HEK293 (cell line): ENCODE data around the gene USP6NL.

Source experiments
- CTCF ChIA-PET: fragments of 350-600 bp; formaldehyde crosslinking; extraction: SDS; loops from one replicate; lab custom pipeline; 2021; ENCODE audit warnings: antibody characterized with exemption; lab: Yijun Ruan, JAX
- POLR2A ChIA-PET: fragments of 300-600 bp; formaldehyde crosslinking; extraction: SDS; loops from one replicate; lab custom pipeline; 2020; ENCODE audit warnings: antibody characterized with exemption, inconsistent platforms; lab: Yijun Ruan, JAX
- H3K27ac ChIP-seq: fragments of 200-500 bp; sonication (Bioruptor generic); 2 replicates; pipeline ENCODE4 v1.5.1; 2014; ENCODE audit warnings: low read depth, low read length, control low read depth, inconsistent platforms; ENCODE audit errors: extremely low read depth
- H3K36me3 ChIP-seq, 2 experiments: fragments of 200-500 bp in 1 of 2; sonication (Bioruptor generic) in 1 of 2; 1 replicate in 1 of 2; 2 replicates in 1 of 2; pipeline ENCODE4 v1.5.1; 2014 to 2017; ENCODE audit warnings: inconsistent platforms in 2 of 2, low read length in 2 of 2; ENCODE audit not compliant: control insufficient read depth in 2 of 2, insufficient read depth in 1 of 2
- H3K4me1 ChIP-seq: fragments of 200-500 bp; sonication (Bioruptor generic); 2 replicates; pipeline ENCODE4 v1.5.1; 2014; ENCODE audit warnings: mild to moderate bottlenecking, low read length, inconsistent platforms; ENCODE audit not compliant: control insufficient read depth, insufficient read depth
- H3K4me3 ChIP-seq: 2 replicates; pipeline ENCODE4 v1.5.1; 2011; ENCODE audit warnings: low read depth, mild to moderate bottlenecking, control low read depth, low read length, moderate library complexity
- H3K9me3 ChIP-seq: fragments of 200-500 bp; sonication (Bioruptor generic); 2 replicates; pipeline ENCODE4 v1.5.1; 2014; ENCODE audit warnings: low read depth, low read length, inconsistent platforms; ENCODE audit not compliant: control insufficient read depth, insufficient read depth
- GLI4 ChIP-seq: fragments of 450-650 bp; formaldehyde crosslinking; IDR thresholded peaks from 2 replicates; pipeline ENCODE4 v1.5.1; 2016; ENCODE audit warnings: missing biosample characterization, missing genetic modification characterization
- KLF10 ChIP-seq: fragments of 450-650 bp; IDR thresholded peaks from 2 replicates; pipeline ENCODE4 v1.5.1; 2018; ENCODE audit warnings: missing biosample characterization, mild to moderate bottlenecking, missing genetic modification characterization
- MYNN ChIP-seq: fragments of 450-650 bp; formaldehyde crosslinking; IDR thresholded peaks from 2 replicates; pipeline ENCODE4 v1.5.1; 2016; ENCODE audit warnings: missing biosample characterization, missing genetic modification characterization, borderline replicate concordance
- RBAK ChIP-seq: fragments of 450-650 bp; formaldehyde crosslinking; IDR thresholded peaks from 2 replicates; pipeline ENCODE4 v1.5.1; 2016; ENCODE audit warnings: missing biosample characterization, missing genetic modification characterization
- SALL2 ChIP-seq: fragments of 450-650 bp; formaldehyde crosslinking; IDR thresholded peaks from 2 replicates; pipeline ENCODE4 v1.5.0; 2017; ENCODE audit warnings: missing biosample characterization, mild to moderate bottlenecking, missing genetic modification characterization, borderline replicate concordance
- SCRT1 ChIP-seq: fragments of 450-650 bp; formaldehyde crosslinking; IDR thresholded peaks from 2 replicates; pipeline ENCODE4 v1.5.1; 2016; ENCODE audit warnings: missing biosample characterization, missing genetic modification characterization, borderline replicate concordance
- TRIM28 ChIP-seq: IDR thresholded peaks from 2 replicates; pipeline ENCODE4 v1.6.1; 2011; ENCODE audit warnings: low read length, control low read depth, borderline replicate concordance
- ZBTB11 ChIP-seq: fragments of 450-650 bp; formaldehyde crosslinking; conservative IDR thresholded peaks from 2 replicates; pipeline ENCODE4 v1.5.1; 2016; ENCODE audit warnings: low read depth, missing biosample characterization, missing genetic modification characterization
- ZEB2 ChIP-seq: fragments of 450-650 bp; formaldehyde crosslinking; IDR thresholded peaks from 2 replicates; pipeline ENCODE4 v1.5.1; 2016; ENCODE audit warnings: missing biosample characterization, missing genetic modification characterization
- ZNF121 ChIP-seq: fragments of 450-650 bp; formaldehyde crosslinking; IDR thresholded peaks from 2 replicates; pipeline ENCODE4 v1.5.1; 2016; ENCODE audit warnings: missing biosample characterization, missing genetic modification characterization
- ZNF223 ChIP-seq: fragments of 450-650 bp; formaldehyde crosslinking; IDR thresholded peaks from 2 replicates; pipeline ENCODE4 v1.5.1; 2016; ENCODE audit warnings: missing biosample characterization, missing genetic modification characterization
- ZNF26 ChIP-seq: fragments of 450-650 bp; formaldehyde crosslinking; IDR thresholded peaks from 2 replicates; pipeline ENCODE4 v1.5.1; 2016; ENCODE audit warnings: missing biosample characterization, missing genetic modification characterization
- ZNF302 ChIP-seq: fragments of 450-650 bp; formaldehyde crosslinking; IDR thresholded peaks from 2 replicates; pipeline ENCODE4 v1.5.1; 2016; ENCODE audit warnings: missing biosample characterization, missing genetic modification characterization, low read depth
- ZNF324 ChIP-seq: fragments of 450-650 bp; formaldehyde crosslinking; IDR thresholded peaks from 2 replicates; pipeline ENCODE4 v1.5.1; 2016; ENCODE audit warnings: missing biosample characterization, missing genetic modification characterization
- ZNF426 ChIP-seq: fragments of 450-650 bp; formaldehyde crosslinking; IDR thresholded peaks from 2 replicates; pipeline ENCODE4 v1.5.1; 2017; ENCODE audit warnings: missing biosample characterization, missing genetic modification characterization, mild to moderate bottlenecking, inconsistent platforms, moderate library complexity
- ZNF473 ChIP-seq: fragments of 450-650 bp; formaldehyde crosslinking; IDR thresholded peaks from 2 replicates; pipeline ENCODE4 v1.5.1; 2017; ENCODE audit warnings: missing biosample characterization, missing genetic modification characterization
- ZNF621 ChIP-seq: fragments of 450-650 bp; formaldehyde crosslinking; IDR thresholded peaks from 2 replicates; pipeline ENCODE4 v1.5.1; 2017; ENCODE audit warnings: missing biosample characterization, missing genetic modification characterization
- ZNF639 ChIP-seq: fragments of 450-650 bp; formaldehyde crosslinking; IDR thresholded peaks from 2 replicates; pipeline ENCODE4 v1.5.1; 2016; ENCODE audit warnings: missing biosample characterization, missing genetic modification characterization
- ZNF660 ChIP-seq: fragments of 450-650 bp; IDR thresholded peaks from 2 replicates; pipeline ENCODE4 v1.5.1; 2018; ENCODE audit warnings: missing biosample characterization, mild to moderate bottlenecking, missing genetic modification characterization
- ZNF76 ChIP-seq: fragments of 450-650 bp; formaldehyde crosslinking; IDR thresholded peaks from 2 replicates; pipeline ENCODE4; 2016; ENCODE audit warnings: low read depth, missing biosample characterization, missing genetic modification characterization, borderline replicate concordance
- TF ChIP-seq, protein P1 (sequence below): fragments of 450-650 bp; formaldehyde crosslinking; IDR thresholded peaks from 2 replicates; pipeline ENCODE4 v1.5.1; 2017; ENCODE audit warnings: missing biosample characterization, missing genetic modification characterization
- TF ChIP-seq, protein P2 (sequence below): fragments of 450-650 bp; formaldehyde crosslinking; IDR thresholded peaks from 2 replicates; pipeline ENCODE4; 2016; ENCODE audit warnings: missing biosample characterization, missing genetic modification characterization
- TF ChIP-seq, protein P3 (sequence below): fragments of 450-650 bp; formaldehyde crosslinking; IDR thresholded peaks from 2 replicates; pipeline ENCODE4 v1.5.1; 2016; ENCODE audit warnings: missing biosample characterization, missing genetic modification characterization

USP6NL gene

GRCh38 chr10:11604865-11605650 is 6.4 kb downstream of the USP6NL start (continued):
- TF ChIP-seq, protein P1, sequence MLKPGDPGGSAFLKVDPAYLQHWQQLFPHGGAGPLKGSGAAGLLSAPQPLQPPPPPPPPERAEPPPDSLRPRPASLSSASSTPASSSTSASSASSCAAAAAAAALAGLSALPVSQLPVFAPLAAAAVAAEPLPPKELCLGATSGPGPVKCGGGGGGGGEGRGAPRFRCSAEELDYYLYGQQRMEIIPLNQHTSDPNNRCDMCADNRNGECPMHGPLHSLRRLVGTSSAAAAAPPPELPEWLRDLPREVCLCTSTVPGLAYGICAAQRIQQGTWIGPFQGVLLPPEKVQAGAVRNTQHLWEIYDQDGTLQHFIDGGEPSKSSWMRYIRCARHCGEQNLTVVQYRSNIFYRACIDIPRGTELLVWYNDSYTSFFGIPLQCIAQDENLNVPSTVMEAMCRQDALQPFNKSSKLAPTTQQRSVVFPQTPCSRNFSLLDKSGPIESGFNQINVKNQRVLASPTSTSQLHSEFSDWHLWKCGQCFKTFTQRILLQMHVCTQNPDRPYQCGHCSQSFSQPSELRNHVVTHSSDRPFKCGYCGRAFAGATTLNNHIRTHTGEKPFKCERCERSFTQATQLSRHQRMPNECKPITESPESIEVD (tag by site-specific recombination): peak; percentile 24; the same call in 1 of the 2 replicates
- TF ChIP-seq ZNF639 (tag by site-specific recombination) (no peak), TRIM28 (peak; percentile 93), ZNF26 (peak; percentile 100)

DNA sequence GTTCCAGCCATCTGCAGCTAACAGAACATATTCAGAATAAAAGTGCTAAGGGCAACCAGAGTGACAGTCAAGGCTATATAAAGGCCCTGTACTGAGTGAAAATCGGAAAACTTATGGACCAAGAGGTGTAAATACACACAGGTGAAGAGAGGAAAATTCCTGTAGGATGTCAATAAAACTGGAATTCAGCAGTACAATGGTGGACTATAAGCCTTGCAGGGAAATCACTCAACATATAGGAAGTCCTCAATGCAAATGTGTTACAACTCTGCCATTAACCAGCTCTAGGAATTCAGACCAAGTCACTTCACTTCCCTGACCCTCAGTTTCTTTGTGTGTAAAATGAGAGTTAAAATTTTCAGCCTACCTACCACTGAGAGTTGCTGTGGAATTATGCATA is 7.7 kb downstream of the USP6NL start:
- no peak overlapping the region for H3K4me3 ChIP-seq
- H3K4me1 ChIP-seq: peaks cover 20% of the 10 kb centered on the region
- TF ChIP-seq ZNF76 (tag by site-specific recombination) (no peak), KLF10 (no peak), ZNF223 (no peak), ZNF324 (tag by site-specific recombination) (no peak), RBAK (tag by site-specific recombination) (no peak), ZNF426 (tag by site-specific recombination) (no peak), ZNF660 (no peak), SALL2 (tag by site-specific recombination) (no peak), ZNF302 (no peak)
- TF ChIP-seq, protein P2, sequence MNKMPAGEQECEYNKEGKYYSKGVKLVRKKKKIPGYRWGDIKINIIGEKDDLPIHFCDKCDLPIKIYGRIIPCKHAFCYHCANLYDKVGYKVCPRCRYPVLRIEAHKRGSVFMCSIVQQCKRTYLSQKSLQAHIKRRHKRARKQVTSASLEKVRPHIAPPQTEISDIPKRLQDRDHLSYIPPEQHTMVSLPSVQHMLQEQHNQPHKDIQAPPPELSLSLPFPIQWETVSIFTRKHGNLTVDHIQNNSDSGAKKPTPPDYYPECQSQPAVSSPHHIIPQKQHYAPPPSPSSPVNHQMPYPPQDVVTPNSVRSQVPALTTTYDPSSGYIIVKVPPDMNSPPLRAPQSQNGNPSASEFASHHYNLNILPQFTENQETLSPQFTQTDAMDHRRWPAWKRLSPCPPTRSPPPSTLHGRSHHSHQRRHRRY (tag by site-specific recombination): no peak
- no peaks in the 10 kb centered on the region for H3K36me3 ChIP-seq
- H3K9me3 ChIP-seq: no peaks in the 10 kb centered on the region
- ChIA-PET CTCF (no interaction called here), POLR2A (no interaction called here)
- no peak overlapping the region for H3K27ac ChIP-seq

DNA sequence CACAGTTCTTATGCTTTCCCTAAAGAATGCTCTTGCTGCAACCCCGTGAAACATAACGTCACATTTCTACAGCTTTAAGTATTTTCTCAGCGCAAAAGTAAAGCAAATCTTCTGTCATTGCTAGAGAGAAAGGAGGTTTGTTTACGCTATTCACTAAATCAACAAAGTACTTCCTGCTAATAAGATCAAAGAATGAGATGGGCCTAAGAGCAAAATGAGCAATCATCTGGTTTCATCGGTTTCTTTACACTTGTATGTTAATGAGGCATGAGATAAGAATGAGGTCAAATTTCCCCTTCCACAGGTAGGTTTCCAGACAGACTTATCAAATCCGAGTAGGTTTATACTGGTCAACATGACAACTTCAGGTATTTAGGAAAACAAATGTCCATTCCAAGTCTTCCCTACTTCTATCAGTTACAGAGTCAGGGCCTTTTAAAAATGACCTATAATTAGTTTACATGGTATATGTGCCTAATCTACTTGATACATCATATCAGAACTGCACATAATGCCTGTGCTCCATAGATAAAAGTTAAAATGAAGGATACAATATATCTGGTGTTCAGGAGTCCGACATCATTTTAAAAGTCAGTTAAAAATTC is 8.4 kb downstream of the USP6NL start:
- H3K9me3 ChIP-seq: no peaks in the 10 kb centered on the region
- POLR2A ChIA-PET: interaction anchor here (0.9 kb wide), 1 partner anchor 9 kb away, joined by 5 read pairs; the partner anchor contains the start of gene USP6NL
- no peaks in the 10 kb centered on the region for H3K36me3 ChIP-seq
- peaks cover 24% of the 10 kb centered on the region for H3K4me1 ChIP-seq
- H3K4me3 ChIP-seq: no peak overlapping the region
- CTCF ChIA-PET: no interaction called here
- peak overlapping the region; percentile 32; the same call in 1 of the 2 replicates for H3K27ac ChIP-seq
- no peak for TF ChIP-seq GLI4 (tag by site-specific recombination)
- no peak for TF ChIP-seq ZBTB11 (tag by site-specific recombination)
- no peak for TF ChIP-seq ZNF121 (tag by site-specific recombination)
- no peak for TF ChIP-seq MYNN
- TF ChIP-seq ZNF621 (tag by site-specific recombination): no peak
- TF ChIP-seq ZEB2 (tag by site-specific recombination): peak; percentile 89
- peak; percentile 94 for TF ChIP-seq SCRT1 (tag by site-specific recombination)
- TF ChIP-seq, protein P3, sequence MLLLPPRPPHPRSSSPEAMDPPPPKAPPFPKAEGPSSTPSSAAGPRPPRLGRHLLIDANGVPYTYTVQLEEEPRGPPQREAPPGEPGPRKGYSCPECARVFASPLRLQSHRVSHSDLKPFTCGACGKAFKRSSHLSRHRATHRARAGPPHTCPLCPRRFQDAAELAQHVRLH (tag by site-specific recombination): peak; percentile 51; the same call in 1 of the 2 replicates
- no peak for TF ChIP-seq ZNF473
